CD4-positive, alpha-beta memory T cell (primary cell): ENCODE results near the gene CLEC11A. TPM values are rescaled to one million over a fixed set of nuclear protein-coding genes. Genes with fewer than 3 reads are reported as not detected.
A peak's percentile ranks its signal among the peaks of the same experiment; 100 is the strongest.
"Not testable (repeated sequence)": the region's sequence is repeated elsewhere in the genome, so short reads cannot be mapped to it uniquely, and the experiment has no call there.

ENCODE experiments used
- CTCF ChIA-PET: fragments of 350-600 bp; sonication (Branson Sonifier 250); formaldehyde crosslinking; loops from one replicate; lab custom pipeline; 2021; ENCODE audit warnings: inconsistent platforms; ENCODE audit not compliant: partially characterized antibody; lab: Charles Lee
- POLR2A ChIA-PET: fragments of 350-600 bp; sonication (Branson Sonifier 250); formaldehyde crosslinking; loops from one replicate; lab custom pipeline; 2021; ENCODE audit not compliant: partially characterized antibody; lab: Charles Lee
- DNase-seq, 5 donors: peaks; one replicate each; pipeline versions ENCODE4 v3.0.0 to v3.0.0-alpha.2; 2020 to 2022; ENCODE audit warnings: mixed read lengths in 1 of 5
- H3K27ac ChIP-seq: one replicate; pipeline ENCODE4 v1.7.0; 2013; ENCODE audit warnings: low read depth, low read length
- H3K27me3 ChIP-seq: 2 replicates; pipeline ENCODE4 v1.7.0; 2013; ENCODE audit warnings: mild to moderate bottlenecking, low read length, moderate library complexity; ENCODE audit not compliant: insufficient read depth
- H3K36me3 ChIP-seq: 2 replicates; pipeline ENCODE4 v1.7.0; 2013; ENCODE audit warnings: mild to moderate bottlenecking, low read length, moderate library complexity; ENCODE audit not compliant: insufficient read depth
- H3K4me1 ChIP-seq: 2 replicates; pipeline ENCODE4 v1.7.0; 2013; ENCODE audit warnings: mild to moderate bottlenecking, low read length, moderate library complexity; ENCODE audit not compliant: insufficient read depth
- H3K4me3 ChIP-seq, 2 donors: one replicate each; pipeline ENCODE4 v1.7.0; 2013; ENCODE audit warnings: low read length in 2 of 2, mild to moderate bottlenecking in 1 of 2
- H3K9me3 ChIP-seq, 2 donors: one replicate each; pipeline ENCODE4 v1.7.0; 2013; ENCODE audit warnings: low read length in 2 of 2, control low read depth in 1 of 2; ENCODE audit not compliant: control insufficient read depth in 1 of 2
- H3K27ac Mint-ChIP-seq, 7 donors: one replicate each; pipeline ENCODE4 v1.8.0; 2020 to 2021; ENCODE audit warnings: mixed read lengths in 7 of 7, mild to moderate bottlenecking in 6 of 7, inconsistent platforms in 3 of 7, moderate library complexity in 3 of 7
- H3K27me3 Mint-ChIP-seq, 2 donors: one replicate each; pipeline ENCODE4 v1.8.0; 2020 to 2021; ENCODE audit warnings: mixed read lengths in 2 of 2
- H3K36me3 Mint-ChIP-seq, 2 donors: one replicate each; pipeline ENCODE4 v1.8.0; 2020 to 2021; ENCODE audit warnings: mixed read lengths in 2 of 2, inconsistent platforms in 1 of 2, mild to moderate bottlenecking in 1 of 2
- H3K4me1 Mint-ChIP-seq, 4 donors: one replicate each; pipeline ENCODE4 v1.8.0; 2020 to 2021; ENCODE audit warnings: mixed read lengths in 4 of 4, mild to moderate bottlenecking in 1 of 4
- H3K4me3 Mint-ChIP-seq, 8 donors: one replicate each; pipeline ENCODE4 v1.8.0; 2020 to 2021; ENCODE audit warnings: mixed read lengths in 8 of 8, mild to moderate bottlenecking in 7 of 8, moderate library complexity in 6 of 8, inconsistent platforms in 3 of 8
- H3K9me3 Mint-ChIP-seq, 8 donors: one replicate each; pipeline ENCODE4 v1.8.0; 2020 to 2021; ENCODE audit warnings: mixed read lengths in 8 of 8, mild to moderate bottlenecking in 5 of 8, inconsistent platforms in 3 of 8, moderate library complexity in 1 of 8
- intact Hi-C: fragments of 100-400 bp; cut with micrococcal nuclease; formaldehyde crosslinking; loops from one replicate; pipeline ENCODE4 v1.15.1; 2023
- polyA plus RNA-seq, 2 donors: library from polyadenylated mRNA; unstranded; fragments of 300-500 nt; fragmentation: Illumina TruSeq; gene quantifications; one replicate each; pipeline ENCODE4 v1.2.3, GENCODE V29; 2021
- total RNA-seq, 2 experiments: library from RNA; stranded (reverse); gene quantifications; one replicate each; pipeline ENCODE4 v1.2.3, GENCODE V29; 2021

The CLEC11A gene
- total and polyA plus RNA-seq, 4 experiments from 2014 or later, result 0.47 to 1.2 (median 0.67) TPM

DNA sequence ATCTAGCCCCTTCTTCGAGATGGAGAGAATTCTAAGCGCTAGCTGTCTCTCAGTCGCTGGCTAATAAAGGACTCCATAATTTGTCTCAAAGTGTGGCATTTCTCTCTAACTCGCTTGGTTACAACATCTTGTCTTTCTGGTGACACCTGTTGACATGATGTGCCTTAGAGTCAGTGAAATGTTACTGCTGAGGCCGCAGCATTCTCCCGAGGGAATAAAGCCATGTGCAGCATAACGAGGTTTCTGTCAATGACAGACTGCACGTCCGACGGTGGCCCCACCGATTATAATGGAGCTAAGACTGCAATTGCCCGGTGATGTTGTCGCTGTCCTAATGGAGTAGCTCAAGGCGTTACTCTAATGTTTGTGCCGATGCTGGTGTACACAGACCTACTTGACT, 26.8 kb downstream of the CLEC11A start:
- POLR2A ChIA-PET, result no interaction called here

DNA sequence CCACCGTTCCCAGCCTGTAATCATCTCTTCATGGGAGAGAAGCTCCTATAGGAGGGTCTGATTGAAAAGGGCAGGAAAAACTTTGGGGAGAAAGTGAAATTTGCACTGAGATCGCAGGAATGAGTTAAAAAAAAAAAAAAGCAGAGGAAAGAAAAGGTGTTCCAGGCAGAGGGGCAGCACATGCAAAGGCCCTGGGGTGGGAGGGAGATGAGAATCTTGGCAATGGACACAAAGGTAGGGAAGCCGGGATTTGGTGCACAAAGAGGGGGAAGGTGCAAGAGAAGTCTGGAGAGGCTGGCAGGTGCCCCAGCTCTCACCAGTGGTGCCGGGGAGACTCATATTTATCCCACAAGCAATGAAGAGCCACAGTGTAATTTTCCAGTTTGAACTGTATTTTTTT, 30.7 kb downstream of the CLEC11A start:
- intact Hi-C loops, result no loop called here
- no peak for DNase-seq

More for the DNA sequence above, 26.8 kb downstream of the CLEC11A start:
- intact Hi-C loops, result no loop called here
- Histone ChIP-seq H3K9me3 (no peaks in the 10 kb centered on the region), H3K27ac (no peak overlapping the region), H3K27me3 (no peaks in the 10 kb centered on the region), H3K4me1 (no peaks in the 10 kb centered on the region), H3K36me3 (no peaks in the 10 kb centered on the region), H3K4me3 (no peak overlapping the region)
- Mint-ChIP-seq H3K4me1 (no peaks in the 10 kb centered on the region), H3K27ac (peak overlapping the region in 1 of 7 donors; percentile 8), H3K27me3 (peaks cover 8 to 9% of the 10 kb centered on the region in 2 donors), H3K4me3 (no peak overlapping the region), H3K9me3 (peaks cover 0 to 2% (median 0%) of the 10 kb centered on the region in 8 donors), H3K36me3 (no peaks in the 10 kb centered on the region)
- CTCF ChIA-PET, result no interaction called here
- DNase-seq, result no peak

DNA sequence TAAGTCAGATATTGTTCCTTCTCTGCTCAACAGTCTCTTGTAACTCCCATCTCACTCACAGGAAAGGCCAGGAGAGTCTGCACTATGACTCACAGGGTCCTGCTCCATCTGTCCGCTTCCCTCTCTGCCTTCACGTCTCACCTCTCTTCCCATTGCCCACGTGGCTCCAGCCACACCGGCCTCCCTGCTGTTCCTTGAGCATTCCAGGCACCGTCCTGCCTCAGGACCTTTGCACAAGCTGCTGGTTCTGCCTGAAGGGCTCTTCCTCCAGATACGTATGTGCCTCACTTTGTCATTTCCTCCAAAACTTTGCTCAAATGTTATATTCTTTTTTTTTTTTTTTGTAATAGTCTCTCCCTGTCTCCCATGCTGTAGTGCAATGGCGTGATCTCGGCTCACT, 33.1 kb downstream of the CLEC11A start:
- H3K9me3 ChIP-seq, H3K4me3 Mint-ChIP-seq, H3K36me3 ChIP-seq, H3K4me1 Mint-ChIP-seq, H3K27ac ChIP-seq, H3K36me3 Mint-ChIP-seq, DNase-seq, H3K27ac Mint-ChIP-seq, POLR2A ChIA-PET, H3K4me1 ChIP-seq, CTCF ChIA-PET, H3K27me3 ChIP-seq, intact Hi-C loops, H3K4me3 ChIP-seq, H3K9me3 Mint-ChIP-seq: not testable (repeated sequence)
- H3K27me3 Mint-ChIP-seq, result peaks cover 9 to 15% of the 10 kb centered on the region in 2 donors

More for the DNA sequence above, 30.7 kb downstream of the CLEC11A start:
- H3K4me3 Mint-ChIP-seq, result peak overlapping the region in 1 of 8 donors; percentile 23
- no peaks in the 10 kb centered on the region for H3K4me1 Mint-ChIP-seq
- Histone ChIP-seq H3K27me3 (no peaks in the 10 kb centered on the region), H3K4me3 (no peak overlapping the region), H3K36me3 (no peaks in the 10 kb centered on the region), H3K9me3 (no peaks in the 10 kb centered on the region), H3K4me1 (no peaks in the 10 kb centered on the region), H3K27ac (no peak overlapping the region)
- ChIA-PET POLR2A (no interaction called here), CTCF (no interaction called here)
- peaks cover 0 to 4% (median 0%) of the 10 kb centered on the region in 8 donors for H3K9me3 Mint-ChIP-seq
- no peaks in the 10 kb centered on the region for H3K36me3 Mint-ChIP-seq
- H3K27ac Mint-ChIP-seq, result no peak overlapping the region
- peaks cover 9 to 12% of the 10 kb centered on the region in 2 donors for H3K27me3 Mint-ChIP-seq

DNA sequence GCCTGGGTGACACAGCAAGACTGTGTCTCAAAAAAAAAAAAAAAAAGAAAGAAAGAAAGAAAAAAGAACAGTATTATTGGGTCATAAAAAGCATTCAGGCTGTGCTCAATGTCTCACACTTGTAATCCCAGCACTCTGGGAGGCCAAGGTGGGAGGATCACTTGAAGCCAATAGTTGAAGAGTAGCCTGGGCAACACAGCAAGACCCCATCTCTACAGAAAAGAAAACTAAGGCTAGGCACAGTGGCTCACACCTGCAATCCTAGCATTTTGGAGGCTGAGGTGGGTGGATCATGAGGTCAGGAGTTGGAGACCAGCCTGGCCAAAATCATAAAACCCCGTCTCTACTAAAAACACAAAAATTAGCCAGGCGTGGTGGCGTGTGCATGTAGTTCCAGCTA, 34.5 kb downstream of the CLEC11A start:
- H3K4me1 Mint-ChIP-seq, H3K4me3 Mint-ChIP-seq, intact Hi-C loops, DNase-seq, H3K4me1 ChIP-seq, H3K27me3 ChIP-seq, POLR2A ChIA-PET, H3K9me3 ChIP-seq, CTCF ChIA-PET, H3K36me3 ChIP-seq, H3K36me3 Mint-ChIP-seq, H3K4me3 ChIP-seq, H3K27ac ChIP-seq, H3K9me3 Mint-ChIP-seq: not testable (repeated sequence)
- H3K27me3 Mint-ChIP-seq, result peaks cover 9 to 15% of the 10 kb centered on the region in 2 donors
- peak overlapping the region in 1 of 7 donors; percentile 3 for H3K27ac Mint-ChIP-seq

DNA sequence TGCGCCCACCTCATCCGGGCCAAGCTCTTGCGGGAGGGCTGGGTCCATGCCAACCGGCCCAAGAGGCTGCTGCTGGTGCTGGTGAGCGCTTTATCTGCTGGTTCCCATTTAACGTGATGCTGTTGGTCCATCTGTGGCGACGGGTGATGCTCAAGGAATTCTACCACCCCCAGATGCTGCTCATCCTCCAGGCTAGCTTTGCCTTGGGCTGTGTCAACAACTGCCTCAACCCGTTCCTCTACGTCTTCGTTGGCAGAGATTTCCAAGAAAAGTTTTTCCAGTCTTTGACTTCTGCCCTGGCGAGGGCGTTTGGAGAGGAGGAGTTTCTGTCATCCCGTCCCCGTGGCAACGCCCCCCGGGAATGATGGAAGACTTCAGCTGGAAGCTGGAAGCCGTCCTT, 35.9 kb downstream of the CLEC11A start:
- DNase-seq, H3K27ac ChIP-seq, H3K36me3 ChIP-seq, H3K4me1 Mint-ChIP-seq, H3K4me1 ChIP-seq, CTCF ChIA-PET, H3K36me3 Mint-ChIP-seq, intact Hi-C loops, POLR2A ChIA-PET, H3K4me3 ChIP-seq, H3K9me3 ChIP-seq, H3K27me3 Mint-ChIP-seq, H3K27ac Mint-ChIP-seq, H3K9me3 Mint-ChIP-seq, H3K4me3 Mint-ChIP-seq, H3K27me3 ChIP-seq: not testable (repeated sequence)

DNA sequence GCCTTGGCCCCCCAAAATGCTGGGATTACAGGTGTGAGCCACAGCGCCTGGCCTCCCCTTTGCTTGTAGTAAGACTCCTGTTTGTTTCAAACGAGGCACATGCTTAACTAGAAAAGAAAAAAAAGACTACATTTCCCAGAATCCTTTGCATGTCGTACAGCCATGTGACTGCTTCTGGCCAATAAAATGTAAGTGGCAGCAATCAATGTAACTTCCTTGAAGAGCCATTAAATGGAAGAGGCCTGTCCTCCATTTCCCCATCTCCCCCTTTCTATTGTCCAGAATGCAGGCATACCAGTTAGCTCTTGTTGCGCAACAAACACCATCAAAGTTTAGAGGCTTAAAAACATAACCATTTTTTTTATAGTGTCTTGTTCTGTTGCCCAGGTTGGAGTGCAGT, 36.7 kb downstream of the CLEC11A start:
- H3K36me3 ChIP-seq, result no peaks in the 10 kb centered on the region
- intact Hi-C loops, result no loop called here
- no peaks in the 10 kb centered on the region for H3K4me1 ChIP-seq
- POLR2A ChIA-PET, result no interaction called here
- Mint-ChIP-seq H3K36me3 (no peaks in the 10 kb centered on the region), H3K27ac (no peak overlapping the region), H3K9me3 (peaks cover 0 to 4% (median 0%) of the 10 kb centered on the region in 8 donors), H3K4me1 (no peaks in the 10 kb centered on the region), H3K4me3 (no peak overlapping the region), H3K27me3 (peaks cover 6 to 10% of the 10 kb centered on the region in 2 donors)
- H3K27ac ChIP-seq, result no peak overlapping the region
- peak in 1 of 5 donors; percentile 12 for DNase-seq
- CTCF ChIA-PET, result no interaction called here
- H3K4me3 ChIP-seq, result no peak overlapping the region
- no peaks in the 10 kb centered on the region for H3K9me3 ChIP-seq
- no peaks in the 10 kb centered on the region for H3K27me3 ChIP-seq

DNA sequence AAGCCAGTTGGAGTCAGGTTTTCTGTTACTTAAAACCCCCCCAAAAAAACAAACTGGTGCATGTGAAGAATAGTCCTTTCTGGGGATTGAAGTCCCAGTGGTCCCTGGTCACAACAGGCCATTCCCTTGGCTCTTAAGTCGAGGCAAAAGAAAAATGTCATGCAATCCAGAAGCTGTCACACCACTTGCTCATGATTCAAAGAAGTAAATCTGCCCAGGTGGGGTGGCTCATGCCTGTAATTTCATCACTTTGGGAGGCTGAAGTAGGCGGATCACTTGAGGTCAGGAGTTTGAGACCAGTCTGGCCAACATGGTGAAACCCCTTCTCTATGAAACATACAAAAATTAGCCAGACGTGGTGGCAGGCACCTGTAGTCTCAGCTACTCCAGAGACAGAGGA, 38.3 kb downstream of the CLEC11A start:
- CTCF ChIA-PET, H3K9me3 Mint-ChIP-seq, intact Hi-C loops, H3K4me1 ChIP-seq, DNase-seq, H3K4me3 ChIP-seq, H3K4me1 Mint-ChIP-seq, H3K27me3 ChIP-seq, H3K27ac Mint-ChIP-seq, H3K4me3 Mint-ChIP-seq, H3K9me3 ChIP-seq, H3K36me3 ChIP-seq, POLR2A ChIA-PET, H3K36me3 Mint-ChIP-seq, H3K27ac ChIP-seq: not testable (repeated sequence)
- H3K27me3 Mint-ChIP-seq, result peaks cover 10 to 13% of the 10 kb centered on the region in 2 donors

DNA sequence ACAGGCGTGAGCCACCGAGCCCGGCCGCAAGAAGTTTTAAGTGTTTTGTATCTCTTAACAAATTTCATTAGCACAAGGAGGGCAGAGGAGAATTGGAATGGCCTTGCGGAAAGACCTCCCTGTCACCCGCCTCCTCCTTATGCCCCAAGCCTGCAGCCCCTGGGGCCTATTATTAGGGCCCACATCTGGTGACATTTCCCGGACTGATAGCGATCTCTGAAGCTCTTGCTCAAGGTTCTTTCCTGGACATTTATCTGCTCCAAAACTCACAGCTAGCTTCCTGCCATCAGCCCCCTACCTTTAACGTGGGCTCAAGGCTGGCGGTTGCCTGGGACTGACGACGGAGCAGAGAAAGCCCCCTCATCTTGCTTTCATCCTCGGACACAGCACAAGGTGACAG, 40.4 kb downstream of the CLEC11A start:
- H3K27ac Mint-ChIP-seq, CTCF ChIA-PET, POLR2A ChIA-PET, H3K4me1 ChIP-seq, H3K4me1 Mint-ChIP-seq, intact Hi-C loops, H3K4me3 ChIP-seq, H3K9me3 Mint-ChIP-seq, H3K9me3 ChIP-seq, DNase-seq, H3K4me3 Mint-ChIP-seq, H3K36me3 Mint-ChIP-seq, H3K36me3 ChIP-seq, H3K27me3 ChIP-seq, H3K27ac ChIP-seq: not testable (repeated sequence)
- peaks cover 12% of the 10 kb centered on the region in 2 donors for H3K27me3 Mint-ChIP-seq
